HG03432 (cell line): ENCODE results near the gene DOCK8.

Experiments used
- ATAC-seq: cut with Tn5 transposase; IDR thresholded peaks from one replicate; pipeline ENCODE4 v1.9.1; 2021; ENCODE audit warnings: mild to moderate bottlenecking, moderate library complexity; ENCODE audit not compliant: unreplicated experiment

DOCK8 gene

DNA sequence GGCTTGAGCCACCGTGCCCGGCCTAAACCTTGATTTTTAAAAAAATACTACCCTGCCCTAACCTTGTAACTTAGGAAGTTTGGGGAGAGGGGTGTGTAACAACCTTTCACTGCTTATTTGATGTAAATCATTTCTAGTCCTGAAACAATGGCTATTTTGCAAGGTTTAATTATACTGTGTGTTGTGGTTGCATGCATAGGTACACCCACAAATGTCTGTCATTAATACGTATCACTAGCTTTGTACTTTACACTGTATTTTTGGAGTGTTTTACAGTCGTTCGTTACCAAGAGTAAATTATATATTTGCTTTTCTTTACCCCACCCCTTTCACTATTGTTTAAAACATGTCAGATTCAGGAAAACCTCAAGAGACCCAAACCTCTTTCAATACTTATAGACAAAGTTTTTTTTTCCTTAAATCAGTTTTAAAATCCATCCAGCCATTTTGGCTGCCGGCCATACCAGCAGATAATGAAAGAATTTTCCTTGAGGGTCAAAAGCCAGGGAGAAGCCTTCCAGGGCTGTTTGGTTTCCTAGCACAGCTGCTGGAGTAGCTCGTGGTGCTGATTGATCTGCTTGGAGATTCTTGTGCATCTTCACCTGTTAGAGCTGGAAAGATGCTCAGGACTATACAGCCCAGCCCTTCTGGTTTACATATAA is 50.7 kb downstream of the DOCK8 start:
- ATAC-seq = no peak

DNA sequence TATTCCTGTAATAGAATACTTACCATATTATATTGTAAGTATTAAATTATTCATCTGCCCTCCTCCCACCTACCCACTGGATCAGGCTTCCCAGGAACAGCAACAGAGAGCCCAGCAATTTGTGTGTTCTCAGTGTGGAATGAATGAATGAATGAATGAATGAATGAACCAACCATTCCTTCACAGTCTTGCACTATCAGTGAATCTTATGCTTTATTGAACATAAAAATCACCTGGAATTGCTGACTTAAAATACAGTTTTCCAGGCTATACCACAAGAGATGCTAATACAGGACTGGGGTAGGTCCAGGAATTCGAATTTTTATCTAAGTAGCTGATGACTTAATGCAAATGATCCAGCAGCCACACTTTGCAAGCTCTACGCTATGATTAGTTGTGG is 51.6 kb downstream of the DOCK8 start:
- ATAC-seq = no peak

DNA sequence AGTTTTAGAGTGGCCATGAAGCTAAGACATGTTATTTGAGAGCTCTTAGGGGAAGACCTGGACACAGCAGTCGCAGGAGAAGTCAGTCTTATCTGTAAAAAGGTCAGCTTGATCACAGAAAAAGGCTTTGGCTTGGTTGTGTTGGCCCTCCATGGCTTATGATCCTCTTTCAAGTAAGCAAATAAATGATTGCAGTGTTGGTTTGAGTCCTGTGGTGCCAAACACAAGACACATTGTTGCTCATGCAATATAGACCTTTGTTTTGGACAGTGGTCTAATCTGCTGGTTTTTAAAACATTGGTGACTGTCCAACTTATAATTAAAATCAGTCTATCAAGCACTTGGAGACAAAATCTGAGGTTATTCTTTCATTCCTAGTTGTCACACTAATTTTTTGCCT is 54.0 kb downstream of the DOCK8 start:
- ATAC-seq = no peak

DNA sequence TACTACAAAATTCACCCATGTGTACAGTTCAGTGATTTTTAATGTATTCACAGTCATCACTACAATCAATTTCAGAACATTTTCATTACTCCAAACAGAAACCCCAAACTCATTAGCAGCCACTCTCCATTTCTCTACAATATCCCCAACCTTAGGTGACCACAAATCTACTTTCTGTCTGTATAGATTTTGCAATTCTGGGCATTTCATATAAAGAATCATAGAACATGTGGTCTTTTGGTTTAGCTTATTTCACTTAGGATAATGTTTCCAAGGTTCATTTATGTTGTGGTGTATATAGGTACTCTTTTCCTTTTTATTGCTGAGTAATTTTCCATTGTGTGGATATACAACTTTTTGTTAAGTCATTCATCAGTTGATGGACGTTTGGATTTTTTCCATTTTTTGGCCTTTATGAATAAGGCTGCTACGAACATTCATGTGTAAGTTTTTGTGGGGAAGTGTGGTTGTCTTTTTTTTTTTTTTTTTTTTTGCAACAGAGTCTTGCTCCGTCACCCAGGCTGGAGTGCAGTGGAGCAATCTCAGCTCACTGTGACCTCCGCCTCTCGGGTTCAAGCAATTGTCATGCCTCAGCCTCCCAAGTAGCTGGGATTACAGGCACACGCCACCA is 54.5 kb downstream of the DOCK8 start:
- no peak for ATAC-seq

DNA sequence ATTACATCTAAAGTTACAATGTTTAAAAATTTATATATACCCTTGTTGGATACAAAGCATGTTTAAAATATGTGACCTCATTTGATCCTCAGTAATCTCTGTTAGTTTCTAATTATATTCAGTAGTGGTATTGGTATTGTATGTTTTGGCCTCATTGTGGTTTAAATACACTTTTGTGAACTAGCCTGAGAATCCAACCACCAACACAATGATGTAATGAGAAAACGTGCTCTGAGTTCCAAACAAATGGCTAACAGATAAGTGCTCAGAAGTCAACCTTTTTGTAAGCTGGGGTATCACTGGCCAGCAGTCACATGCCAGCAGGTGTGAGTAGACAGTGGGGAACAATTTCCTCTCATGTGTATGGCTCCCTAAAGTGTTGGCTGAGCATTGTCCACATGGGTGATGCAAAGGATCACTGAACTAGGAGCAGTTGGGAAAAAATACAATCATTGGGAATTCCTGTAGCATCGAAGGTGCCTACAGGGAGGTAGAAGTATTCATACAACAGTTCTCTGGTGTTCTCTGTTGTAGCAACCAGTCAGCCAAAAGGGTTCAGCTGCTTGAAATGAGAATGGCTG is 56.1 kb downstream of the DOCK8 start:
- ATAC-seq = no peak

DNA sequence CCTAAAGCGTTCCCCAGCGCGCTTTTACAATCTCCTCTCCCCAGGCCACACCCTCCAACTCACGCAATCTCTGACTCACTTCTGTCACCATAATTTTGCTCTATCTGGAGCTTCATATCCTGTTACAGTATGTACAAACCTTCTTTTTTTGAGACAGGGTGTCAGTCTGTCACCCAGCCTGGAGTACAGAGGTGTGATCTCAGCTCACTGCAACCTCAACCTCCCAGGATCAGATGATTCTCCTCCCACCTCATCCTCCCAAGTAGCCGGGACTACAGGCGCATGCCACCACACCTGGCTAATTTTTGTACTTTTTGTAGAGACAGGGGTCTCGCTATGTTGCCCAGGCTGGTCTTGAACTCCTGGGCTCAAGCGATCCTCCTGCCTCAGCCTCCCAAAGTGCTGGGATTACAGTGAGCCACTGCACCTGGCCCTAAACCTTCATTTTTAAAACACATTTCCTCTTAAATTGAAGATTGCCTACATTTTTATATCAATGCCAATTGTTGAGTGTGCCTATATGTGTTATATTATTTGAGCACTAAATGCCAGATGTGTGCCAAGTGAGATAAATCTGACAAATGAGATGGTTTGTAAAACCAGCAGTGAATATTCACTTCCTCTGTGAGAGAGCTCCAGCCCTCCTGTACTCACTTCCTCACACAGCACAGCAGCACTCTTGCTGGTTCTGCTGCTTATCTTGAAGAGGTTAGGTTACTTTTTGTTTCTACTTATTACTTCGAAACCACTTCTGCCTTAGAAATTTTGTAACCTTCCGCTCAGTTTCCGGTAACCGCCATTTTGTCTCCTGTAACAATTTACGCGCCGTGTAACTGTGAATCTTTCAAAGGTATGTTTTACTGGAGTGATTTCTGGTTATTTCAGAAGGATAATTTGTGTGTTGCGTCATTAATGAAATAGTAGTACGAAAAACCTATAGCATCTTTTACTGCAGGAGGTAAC is 57.9 kb downstream of the DOCK8 start:
- peak; percentile 95 for ATAC-seq

DNA sequence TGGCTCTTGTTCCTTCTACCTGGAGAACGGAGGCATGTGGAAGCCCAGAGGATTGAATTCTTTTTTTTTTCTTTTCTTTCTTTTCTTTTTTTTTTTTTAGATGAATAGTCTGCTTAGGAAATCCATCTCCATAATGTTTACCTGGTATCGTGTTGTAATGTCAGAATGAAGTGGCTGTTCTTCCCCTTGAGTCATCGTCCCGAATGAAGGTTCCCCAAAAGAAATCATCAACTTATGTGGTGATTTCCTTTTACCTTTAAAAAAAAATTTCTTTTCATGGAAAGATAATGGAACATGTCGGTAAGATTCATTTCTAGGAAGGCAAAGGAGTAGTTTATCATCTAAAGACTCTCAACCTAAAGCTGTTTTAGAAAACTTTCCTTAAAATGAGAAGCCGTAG is 59.7 kb downstream of the DOCK8 start:
- ATAC-seq = no peak

DNA sequence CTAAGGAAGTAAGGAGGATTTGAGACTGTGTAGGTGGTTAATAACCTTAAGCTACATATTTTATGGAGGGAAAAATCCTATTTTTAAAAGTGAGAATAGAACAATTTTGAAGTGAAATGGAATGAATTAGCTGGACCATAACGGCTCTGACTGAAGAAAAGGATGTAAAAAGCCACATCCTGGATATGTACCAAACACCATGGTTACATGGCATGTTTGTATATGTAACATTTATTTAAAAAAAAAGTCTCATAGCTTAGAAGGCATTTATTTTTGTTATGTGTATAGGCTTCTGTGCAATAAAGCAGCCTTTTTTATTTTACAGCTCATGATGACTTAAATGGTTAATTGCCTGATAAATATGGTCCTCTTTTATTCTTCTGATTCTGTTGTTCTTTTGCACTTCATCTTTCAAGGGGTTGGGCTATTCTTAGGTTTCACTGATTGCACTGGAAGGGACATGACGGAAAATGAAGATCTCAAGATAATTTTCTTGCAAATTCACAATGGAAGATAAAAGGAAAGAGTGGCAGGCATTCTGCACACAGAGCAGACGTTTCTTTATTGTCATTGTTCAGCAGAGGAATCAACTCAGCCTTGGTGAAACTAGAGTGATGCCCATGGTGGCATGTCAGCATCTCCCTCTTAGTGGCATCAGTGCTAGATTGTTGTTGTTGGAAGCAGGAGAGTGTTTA is 63.1 kb downstream of the DOCK8 start:
- no peak for ATAC-seq

DNA sequence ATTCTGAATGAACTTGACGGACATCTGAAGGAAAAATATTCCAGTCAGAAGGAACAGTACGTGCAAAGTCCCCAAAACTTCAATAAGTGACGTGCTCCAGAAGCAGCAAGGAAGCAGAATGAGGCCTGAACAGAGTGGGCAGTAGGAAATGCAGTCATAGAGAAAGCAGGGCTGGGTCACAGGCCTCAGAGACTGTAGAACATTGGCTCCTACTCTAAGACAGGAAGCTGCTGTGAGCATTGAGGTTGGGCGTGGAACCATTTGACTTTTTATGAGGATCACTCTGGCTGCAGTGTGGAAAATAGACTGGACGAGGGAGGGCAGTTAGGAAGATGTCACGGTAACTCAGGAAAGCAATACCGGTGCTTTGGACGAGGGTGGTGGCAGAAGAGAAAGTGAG is 64.0 kb downstream of the DOCK8 start:
- ATAC-seq = no peak

DNA sequence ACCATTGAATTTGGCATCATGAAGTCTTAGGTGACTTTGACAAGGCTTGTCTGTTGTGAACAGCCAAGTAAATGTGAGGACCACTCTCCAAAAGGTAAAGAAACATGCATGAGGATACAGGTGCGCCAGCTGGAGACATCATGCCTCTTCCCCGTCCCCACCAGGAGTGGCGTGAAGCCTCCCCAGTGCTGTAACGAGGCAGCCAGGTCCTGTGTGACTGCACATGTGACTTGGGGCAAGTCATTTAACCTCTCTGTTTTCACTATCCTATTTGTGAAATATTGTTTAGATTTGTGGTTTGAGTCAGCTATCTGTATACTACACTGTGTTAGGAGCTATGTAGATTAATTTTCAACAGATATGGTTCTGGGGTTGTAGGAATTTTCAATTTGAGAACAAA is 65.0 kb downstream of the DOCK8 start:
- no peak for ATAC-seq

DNA sequence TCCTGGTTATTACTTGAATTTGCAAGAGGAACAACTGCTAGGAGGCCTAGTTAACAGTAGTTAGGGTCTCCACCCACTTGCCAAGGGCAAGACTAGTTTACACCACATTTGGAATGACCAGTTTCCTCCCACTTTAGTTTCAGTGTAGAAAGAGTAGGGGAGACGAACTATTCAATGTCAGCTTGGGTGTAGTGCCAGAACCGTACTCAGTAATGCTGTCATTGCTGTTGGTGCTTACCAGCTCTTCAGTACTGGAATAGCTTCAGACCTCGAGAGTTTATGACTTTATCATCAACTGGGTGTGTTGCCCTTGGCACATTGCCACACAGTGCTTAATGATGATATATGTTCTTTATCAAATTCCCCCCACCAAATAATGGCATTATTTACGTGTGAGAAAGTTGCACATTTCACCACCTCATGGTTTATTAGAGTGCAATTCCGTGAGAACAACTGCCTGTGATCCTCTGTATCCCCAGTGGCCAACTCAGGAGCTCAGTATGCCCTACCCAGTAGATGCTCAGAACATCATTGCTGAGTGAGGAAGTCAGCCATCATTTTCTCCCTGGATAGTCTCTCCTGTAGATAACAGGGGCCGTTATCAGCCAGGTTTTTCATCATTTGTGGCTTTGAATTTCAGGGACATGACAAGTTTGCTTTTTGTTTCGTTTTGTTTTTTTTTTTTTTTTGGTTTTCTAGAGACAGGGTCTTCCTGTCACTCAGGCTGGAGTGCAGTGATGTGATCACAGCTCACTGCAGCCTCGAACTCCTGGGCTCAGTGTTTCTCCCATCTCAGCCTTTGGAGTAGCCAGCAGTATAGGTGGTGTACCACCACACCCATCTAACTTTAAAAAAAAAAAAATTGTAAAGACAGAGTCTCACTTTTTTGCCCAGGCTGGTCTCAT is 67.3 kb downstream of the DOCK8 start:
- ATAC-seq = peak; percentile 59

DNA sequence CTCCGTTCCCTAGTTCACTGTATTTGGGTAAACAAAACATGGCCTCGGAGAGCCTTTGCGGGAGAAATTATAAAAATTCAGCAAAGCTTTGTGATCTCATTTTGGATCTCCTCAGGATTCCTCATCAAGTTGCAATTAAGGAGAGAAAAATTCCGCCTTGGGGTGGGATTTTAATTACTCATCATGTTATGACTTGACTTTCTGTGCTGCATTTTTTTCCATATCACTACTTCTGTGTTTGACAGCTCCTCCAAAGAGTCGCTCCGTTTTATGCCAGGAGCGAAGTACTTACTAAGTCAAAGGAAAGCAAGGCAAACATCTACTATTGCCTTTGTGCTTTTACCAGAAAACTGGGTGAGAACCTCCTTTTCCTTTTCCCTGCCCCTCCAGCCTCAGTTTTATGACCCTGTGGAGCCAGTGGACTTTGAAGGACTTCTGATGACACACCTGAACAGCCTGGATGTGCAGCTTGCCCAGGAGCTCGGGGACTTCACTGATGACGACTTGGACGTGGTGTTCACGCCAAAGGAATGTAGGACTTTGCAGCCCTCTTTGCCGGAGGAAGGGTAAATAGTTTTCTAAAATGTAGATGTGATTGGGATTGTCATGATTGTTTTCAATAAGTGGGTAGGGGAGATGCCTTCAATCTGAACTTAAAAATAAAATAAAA is 71.5 kb downstream of the DOCK8 start:
- no peak for ATAC-seq

DNA sequence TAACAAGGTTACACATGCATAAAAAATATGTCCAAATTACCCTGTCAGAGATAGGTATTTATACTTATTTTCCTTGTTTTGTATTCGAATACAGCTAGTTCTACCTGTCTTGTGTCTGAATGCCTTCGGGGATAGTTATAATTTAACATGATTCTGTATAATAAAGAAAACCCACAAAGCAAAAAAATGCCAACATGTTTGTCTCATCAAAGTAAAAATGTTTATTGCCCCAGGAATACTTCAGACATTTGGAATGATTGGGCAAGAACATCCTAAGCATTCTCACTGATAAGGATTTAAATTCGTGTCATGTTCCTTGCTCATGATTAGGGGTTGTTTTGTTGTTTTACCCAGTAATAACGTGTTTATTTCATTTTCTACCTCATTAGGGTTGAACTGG is 74.5 kb downstream of the DOCK8 start:
- no peak for ATAC-seq

DNA sequence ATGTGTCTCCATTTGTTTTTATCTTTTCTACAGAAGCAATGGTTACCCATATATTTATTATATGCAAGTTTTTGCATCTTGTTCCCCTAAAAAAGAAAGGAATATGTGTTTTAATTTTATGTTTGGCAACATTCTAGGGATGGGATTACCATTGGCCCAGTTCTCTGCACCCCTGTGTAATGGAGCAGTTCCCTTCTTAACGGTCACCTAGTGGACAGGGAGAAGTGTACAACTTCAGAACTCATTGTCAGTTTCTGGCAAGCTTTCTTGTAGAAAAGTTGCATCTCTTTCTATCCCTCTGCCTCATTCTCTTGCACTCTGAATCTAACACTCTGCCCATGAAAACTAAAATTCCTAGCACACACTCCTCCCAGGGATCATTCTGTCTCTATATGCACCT is 78.2 kb downstream of the DOCK8 start:
- ATAC-seq = no peak

DNA sequence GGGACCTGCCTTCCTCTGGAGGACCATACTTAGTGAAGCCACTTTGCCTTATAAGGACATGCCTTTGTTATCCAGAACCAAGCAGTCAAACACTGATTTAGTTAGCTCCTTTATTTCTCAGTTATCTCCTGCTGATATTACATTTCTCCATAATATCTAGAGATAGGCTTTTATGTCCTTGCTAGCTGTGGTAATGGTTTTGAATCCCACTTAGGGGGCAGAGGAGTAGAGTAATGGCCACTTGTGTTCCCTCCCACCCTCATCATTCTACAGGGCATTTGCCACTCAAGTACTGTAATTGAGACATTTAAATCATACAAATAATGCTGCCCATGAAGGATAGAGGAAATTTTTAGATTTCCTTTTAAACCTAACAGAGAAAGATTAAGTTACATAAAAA is 80.9 kb downstream of the DOCK8 start:
- no peak for ATAC-seq

DNA sequence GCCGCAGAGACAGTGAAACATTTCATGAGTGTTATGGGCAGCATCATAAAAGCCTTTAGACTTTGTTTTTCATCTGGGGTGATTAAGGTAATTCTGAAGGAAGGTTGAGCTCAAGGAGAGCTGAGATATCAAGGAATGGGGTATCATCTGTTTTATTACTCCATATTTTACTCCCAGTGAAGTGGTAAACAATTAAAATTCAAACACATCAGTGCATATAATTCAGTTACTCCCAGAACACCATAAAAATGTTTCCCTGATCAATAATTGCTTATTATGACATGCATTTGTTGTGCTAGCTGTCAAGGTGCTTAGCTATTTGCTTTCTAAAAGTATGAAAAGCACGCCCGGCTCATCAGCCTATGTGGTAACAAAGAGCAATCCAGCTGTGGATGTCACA is 81.7 kb downstream of the DOCK8 start:
- ATAC-seq = no peak

DNA sequence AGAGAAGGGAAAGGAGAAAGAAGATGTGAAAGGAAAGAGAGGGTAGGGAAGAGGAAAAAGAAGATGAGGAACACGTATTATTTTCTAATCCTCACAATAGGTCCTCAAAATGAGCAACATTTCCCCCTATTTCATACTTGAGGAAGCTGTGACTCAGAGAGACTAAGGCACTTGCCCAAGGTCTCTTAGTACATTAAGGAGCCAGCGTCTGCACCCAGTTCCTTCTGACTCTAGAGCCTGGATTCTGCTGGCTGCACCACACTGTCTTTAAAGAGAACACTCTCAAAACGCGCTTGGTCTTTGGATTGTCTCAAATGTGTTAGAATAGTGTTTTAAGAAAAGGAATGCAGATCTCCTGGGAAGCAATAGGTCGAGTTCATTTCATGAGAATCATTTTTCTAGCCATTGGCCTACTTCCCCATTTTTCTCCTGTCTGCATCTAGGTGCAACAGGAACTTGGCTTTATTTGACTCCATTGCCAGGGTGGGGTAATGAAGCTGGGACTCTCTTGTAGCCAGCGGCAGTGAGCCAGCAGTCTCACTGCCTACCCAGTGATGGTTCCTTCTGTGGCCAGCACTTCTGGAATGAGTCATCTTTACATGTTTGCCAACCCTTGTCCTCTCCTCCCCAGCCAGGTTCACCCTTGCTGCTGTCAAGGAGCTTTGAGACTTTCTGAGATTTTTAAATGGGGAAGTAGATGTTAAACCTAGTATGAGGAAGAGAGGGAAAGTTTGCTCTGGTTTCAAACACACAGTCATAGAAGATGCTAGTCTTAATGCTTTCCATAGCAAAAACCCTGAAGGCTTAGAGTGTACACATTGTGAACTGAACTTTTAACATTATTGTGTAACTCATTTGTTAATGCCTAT is 82.7 kb downstream of the DOCK8 start:
- peak; percentile 98 for ATAC-seq

DNA sequence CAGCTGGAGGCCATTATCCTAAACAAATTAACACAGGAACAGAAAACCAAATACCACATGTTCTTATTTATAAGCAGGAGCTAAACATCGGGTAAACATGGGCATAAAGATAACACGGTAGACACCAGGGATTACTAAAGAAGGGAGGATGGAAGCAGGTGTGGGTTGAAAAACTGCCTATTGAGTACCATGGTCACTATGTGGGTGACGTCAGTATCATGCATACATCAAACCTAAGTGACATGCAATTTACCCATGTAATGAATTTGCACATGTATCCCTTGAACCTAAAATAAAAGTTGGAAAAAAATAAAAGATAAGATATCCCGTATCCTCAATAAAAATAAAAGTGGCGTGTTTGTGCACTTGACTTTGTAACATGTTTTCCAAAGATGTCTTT is 88.8 kb downstream of the DOCK8 start:
- ATAC-seq = no peak
